ES-I3 (cell line): ENCODE measurements around the gene ZNF189.

Experiments
- H3K36me3 ChIP-seq: 2 replicates; pipeline ENCODE4 v1.6.1; 2013; ENCODE audit warnings: mild to moderate bottlenecking, low read length, control low read depth, moderate library complexity; ENCODE audit not compliant: insufficient read depth
- H3K4me1 ChIP-seq: 2 replicates; pipeline ENCODE4 v1.6.1; 2013; ENCODE audit warnings: mild to moderate bottlenecking, control low read depth, low read length; ENCODE audit not compliant: insufficient read depth
- H3K9ac ChIP-seq: 2 replicates; pipeline ENCODE4 v1.6.1; 2013; ENCODE audit warnings: low read depth, mild to moderate bottlenecking, low read length, moderate library complexity
- H3K9me3 ChIP-seq: 2 replicates; pipeline ENCODE4 v1.6.1; 2013; ENCODE audit warnings: mild to moderate bottlenecking, low read length, moderate library complexity; ENCODE audit not compliant: control insufficient read depth, insufficient read depth

Gene ZNF189

GRCh38 chr9:101440714-101441230 is 42.1 kb downstream of the ZNF189 start:
- H3K9ac ChIP-seq = no peak overlapping the region

GRCh38 chr9:101442318-101442717 is 43.7 kb downstream of the ZNF189 start:
- no peak overlapping the region for H3K9ac ChIP-seq
- no peaks in the 10 kb centered on the region; the same call in 1 of the 2 replicates for H3K9me3 ChIP-seq
- H3K36me3 ChIP-seq = no peaks in the 10 kb centered on the region
- H3K4me1 ChIP-seq = no peaks in the 10 kb centered on the region

More at GRCh38 chr9:101440714-101441230, 42.1 kb downstream of the ZNF189 start:
- no peaks in the 10 kb centered on the region for H3K4me1 ChIP-seq
- no peaks in the 10 kb centered on the region; the same call in 1 of the 2 replicates for H3K9me3 ChIP-seq
- H3K36me3 ChIP-seq = no peaks in the 10 kb centered on the region

GRCh38 chr9:101442736-101443135 is 44.1 kb downstream of the ZNF189 start:
- Histone ChIP-seq H3K4me1 (no peaks in the 10 kb centered on the region), H3K9ac (no peak overlapping the region), H3K9me3 (no peaks in the 10 kb centered on the region; the same call in 1 of the 2 replicates), H3K36me3 (no peaks in the 10 kb centered on the region)

- Histone ChIP-seq H3K9me3 (no peaks in the 10 kb centered on the region; the same call in 1 of the 2 replicates), H3K4me1 (no peaks in the 10 kb centered on the region), H3K9ac (no peak overlapping the region), H3K36me3 (no peaks in the 10 kb centered on the region)
These were observed 44.7 kb downstream of the ZNF189 start for GRCh38 chr9:101443364-101443771.

GRCh38 chr9:101445353-101446029 is 46.8 kb downstream of the ZNF189 start:
- Histone ChIP-seq H3K4me1 (no peaks in the 10 kb centered on the region), H3K36me3 (no peaks in the 10 kb centered on the region), H3K9ac (no peak overlapping the region), H3K9me3 (no peaks in the 10 kb centered on the region; the same call in 1 of the 2 replicates)

GRCh38 chr9:101446732-101447131 is 48.1 kb downstream of the ZNF189 start:
- no peaks in the 10 kb centered on the region for H3K4me1 ChIP-seq
- H3K36me3 ChIP-seq = no peaks in the 10 kb centered on the region
- no peak overlapping the region for H3K9ac ChIP-seq
- H3K9me3 ChIP-seq = no peaks in the 10 kb centered on the region; the same call in none of the 2 replicates

- H3K4me1 ChIP-seq = no peaks in the 10 kb centered on the region
- H3K9ac ChIP-seq = no peak overlapping the region
- no peaks in the 10 kb centered on the region for H3K36me3 ChIP-seq
- no peaks in the 10 kb centered on the region; the same call in 1 of the 2 replicates for H3K9me3 ChIP-seq
These were observed 50.0 kb downstream of the ZNF189 start for GRCh38 chr9:101448680-101449070.

GRCh38 chr9:101449071-101449721 is 50.5 kb downstream of the ZNF189 start:
- Histone ChIP-seq H3K9ac (peak overlapping the region; percentile 48; the same call in 1 of the 2 replicates), H3K9me3 (no peaks in the 10 kb centered on the region; the same call in 1 of the 2 replicates)

GRCh38 chr9:101450931-101451330 is 52.3 kb downstream of the ZNF189 start:
- no peaks in the 10 kb centered on the region for H3K36me3 ChIP-seq
- H3K9ac ChIP-seq = no peak overlapping the region
- H3K9me3 ChIP-seq = no peaks in the 10 kb centered on the region; the same call in 1 of the 2 replicates

More at GRCh38 chr9:101449071-101449721, 50.5 kb downstream of the ZNF189 start:
- Histone ChIP-seq H3K4me1 (no peaks in the 10 kb centered on the region), H3K36me3 (no peaks in the 10 kb centered on the region)

GRCh38 chr9:101451498-101451897 is 52.8 kb downstream of the ZNF189 start:
- no peaks in the 10 kb centered on the region for H3K36me3 ChIP-seq
- no peaks in the 10 kb centered on the region; the same call in 1 of the 2 replicates for H3K9me3 ChIP-seq
- no peaks in the 10 kb centered on the region for H3K4me1 ChIP-seq
- no peak overlapping the region for H3K9ac ChIP-seq

More at GRCh38 chr9:101450931-101451330, 52.3 kb downstream of the ZNF189 start:
- H3K4me1 ChIP-seq = no peaks in the 10 kb centered on the region

- no peaks in the 10 kb centered on the region for H3K36me3 ChIP-seq
- no peak overlapping the region for H3K9ac ChIP-seq
- H3K9me3 ChIP-seq = no peaks in the 10 kb centered on the region; the same call in 1 of the 2 replicates
- peaks cover 9% of the 10 kb centered on the region; the same call in 1 of the 2 replicates for H3K4me1 ChIP-seq
These were observed 55.3 kb downstream of the ZNF189 start for GRCh38 chr9:101453776-101454570.

- Histone ChIP-seq H3K4me1 (peaks cover 12% of the 10 kb centered on the region; the same call in 1 of the 2 replicates), H3K9me3 (no peaks in the 10 kb centered on the region; the same call in 1 of the 2 replicates), H3K36me3 (no peaks in the 10 kb centered on the region), H3K9ac (no peak overlapping the region)
These were observed 57.1 kb downstream of the ZNF189 start for GRCh38 chr9:101455656-101456240.

GRCh38 chr9:101457003-101457402 is 58.4 kb downstream of the ZNF189 start:
- Histone ChIP-seq H3K36me3 (no peaks in the 10 kb centered on the region), H3K9me3 (no peaks in the 10 kb centered on the region), H3K4me1 (peaks cover 13% of the 10 kb centered on the region; the same call in 1 of the 2 replicates), H3K9ac (no peak overlapping the region)
